ENCODE measurements around the gene ITGA5. TPM values are rescaled to one million over a fixed set of nuclear protein-coding genes. Genes with fewer than 3 reads are reported as not detected.

Gene ITGA5
- total RNA-seq, 1 donor from 2014 or later = 55.3 TPM

- no peak for DNase-seq
- TF ChIP-seq CTCF (IDR thresholded peaks at IDR 0.05; ENCODE audit: borderline replicate concordance) = no peak
- Histone ChIP-seq H3K4me1 (peaks cover 17% of the 10 kb centered on the region), H3K36me3 (no peaks in the 10 kb centered on the region), H3K9me3 (replicated peaks) (no peaks in the 10 kb centered on the region), H3K4me3 (no peak overlapping the region), H3K27ac (replicated peaks) (peak overlapping the region; percentile 60), H3K27me3 (ENCODE audit: low read depth) (no peaks in the 10 kb centered on the region)
- intact Hi-C loops (cut with micrococcal nuclease) = no loop called here
These were observed 20.0 kb upstream of the ITGA5 start for GRCh38 chr12:54439096-54439495.

GRCh38 chr12:54438517-54438916 lies 19.5 kb upstream of the ITGA5 start:
- Histone ChIP-seq H3K4me3 (no peak overlapping the region), H3K9me3 (replicated peaks) (no peaks in the 10 kb centered on the region), H3K27ac (replicated peaks) (peak overlapping the region; percentile 60), H3K36me3 (no peaks in the 10 kb centered on the region), H3K4me1 (peaks cover 19% of the 10 kb centered on the region), H3K27me3 (ENCODE audit: low read depth) (no peaks in the 10 kb centered on the region)
- no peak for TF ChIP-seq CTCF (IDR thresholded peaks at IDR 0.05; ENCODE audit: borderline replicate concordance)
- intact Hi-C loops (cut with micrococcal nuclease) = no loop called here
- DNase-seq = no peak

- intact Hi-C loops (cut with micrococcal nuclease) = no loop called here
- Histone ChIP-seq H3K9me3 (replicated peaks) (no peaks in the 10 kb centered on the region), H3K27ac (replicated peaks) (no peak overlapping the region), H3K27me3 (ENCODE audit: low read depth) (no peaks in the 10 kb centered on the region), H3K4me3 (no peak overlapping the region), H3K36me3 (no peaks in the 10 kb centered on the region), H3K4me1 (peaks cover 27% of the 10 kb centered on the region)
- no peak for TF ChIP-seq CTCF (IDR thresholded peaks at IDR 0.05; ENCODE audit: borderline replicate concordance)
- DNase-seq = no peak
These were observed 18.6 kb upstream of the ITGA5 start for GRCh38 chr12:54437697-54438096.

GRCh38 chr12:54437243-54437642 lies 18.2 kb upstream of the ITGA5 start:
- H3K4me1 ChIP-seq = peaks cover 29% of the 10 kb centered on the region
- H3K4me3 ChIP-seq = no peak overlapping the region
- TF ChIP-seq CTCF (IDR thresholded peaks at IDR 0.05; ENCODE audit: borderline replicate concordance) = no peak
- H3K27me3 ChIP-seq (ENCODE audit: low read depth) = no peaks in the 10 kb centered on the region
- intact Hi-C loops (cut with micrococcal nuclease) = no loop called here
- DNase-seq = no peak
- no peaks in the 10 kb centered on the region for H3K9me3 ChIP-seq (replicated peaks)
- no peaks in the 10 kb centered on the region for H3K36me3 ChIP-seq
- no peak overlapping the region for H3K27ac ChIP-seq (replicated peaks)

GRCh38 chr12:54432815-54433164 lies 13.7 kb upstream of the ITGA5 start:
- no peaks in the 10 kb centered on the region for H3K36me3 ChIP-seq
- peak overlapping the region; percentile 21 for H3K4me3 ChIP-seq
- no peaks in the 10 kb centered on the region for H3K27me3 ChIP-seq (ENCODE audit: low read depth)
- intact Hi-C loops (cut with micrococcal nuclease) = no loop called here
- peaks cover 57% of the 10 kb centered on the region for H3K4me1 ChIP-seq
- peak overlapping the region; percentile 85 for H3K27ac ChIP-seq (replicated peaks)
- no peak for DNase-seq
- TF ChIP-seq CTCF (IDR thresholded peaks at IDR 0.05; ENCODE audit: borderline replicate concordance) = no peak
- no peaks in the 10 kb centered on the region for H3K9me3 ChIP-seq (replicated peaks)

All from left ventricle myocardium inferior (tissue), 1 donor.